Posterior cingulate gyrus (tissue), 11 donors: ENCODE measurements around the gene RBM11.

ENCODE experiments used
- DNase-seq, 10 donors: peaks; one replicate each; pipeline versions ENCODE4 v3.0.0 to v3.0.0-alpha.2; 2020 to 2021; ENCODE audit warnings: mixed read lengths in 3 of 10
- intact Hi-C: fragments of 100-400 bp; cut with DNase I; formaldehyde crosslinking; loops from one replicate; pipeline ENCODE4 v1.15.1; 2023

The RBM11 gene

DNA sequence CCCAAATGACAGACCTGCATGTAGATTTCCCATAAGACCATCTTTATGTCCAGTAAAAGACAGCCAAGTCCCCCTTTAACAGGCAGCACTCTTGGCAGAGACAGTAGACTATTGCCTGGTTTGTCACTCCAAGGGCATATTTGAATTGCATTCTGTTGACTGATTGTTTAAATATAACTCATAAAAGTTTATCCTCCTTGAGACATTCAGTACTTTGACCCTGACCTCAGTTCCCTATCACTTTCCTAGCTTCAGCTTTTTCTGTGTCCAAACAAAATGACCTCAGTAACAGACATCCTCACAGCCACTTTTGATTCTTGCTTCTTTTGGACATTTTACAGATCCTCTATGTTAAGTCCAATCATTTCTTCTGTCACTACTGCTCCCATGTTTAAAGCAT, 51.1 kb downstream of the RBM11 start:
- DNase-seq: no peak
- intact Hi-C loops: no loop called here

- DNase-seq: no peak
- intact Hi-C loops: no loop called here
These were observed 54.7 kb downstream of the RBM11 start for GRCh38 chr21:14270631-14271030.

DNA sequence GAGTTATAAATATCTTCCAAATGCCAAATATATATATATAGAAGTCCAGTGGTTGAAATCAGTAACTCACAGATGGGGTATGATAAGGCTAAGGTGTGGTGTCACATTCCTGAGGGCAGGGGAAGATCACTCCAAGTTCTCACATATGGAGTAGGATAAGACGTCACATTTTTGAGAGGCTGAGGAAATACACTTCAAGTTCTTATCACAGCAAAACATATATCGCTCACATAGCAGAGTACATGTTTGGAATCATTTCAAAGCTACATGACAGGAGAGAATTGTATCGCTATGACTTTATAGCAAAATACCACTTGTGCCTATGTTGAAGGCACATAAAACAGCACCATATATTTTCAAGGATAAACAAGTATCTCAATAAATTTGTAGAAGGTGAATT, 55.1 kb downstream of the RBM11 start:
- intact Hi-C loops: no loop called here
- no peak for DNase-seq

DNA sequence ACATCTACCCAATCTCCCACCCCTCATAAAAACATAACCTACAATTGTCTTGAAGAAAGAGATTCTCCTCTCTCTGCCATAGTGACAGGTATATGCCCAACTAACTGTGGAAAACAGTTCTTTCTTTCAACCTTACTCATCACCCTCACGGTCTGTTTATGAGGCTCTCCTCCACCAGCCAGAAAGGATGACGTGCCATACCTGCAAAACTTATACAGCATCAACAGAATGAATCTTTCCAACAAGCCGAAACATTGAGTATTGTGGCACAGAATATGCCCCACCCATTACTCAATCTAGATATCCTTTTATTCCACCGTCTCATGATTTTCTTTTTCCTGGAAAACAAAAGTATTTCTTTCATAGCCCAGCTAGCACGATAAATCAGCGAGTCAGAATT, 55.7 kb downstream of the RBM11 start:
- intact Hi-C loops: no loop called here
- no peak for DNase-seq

- intact Hi-C loops: no loop called here
- DNase-seq: peak in 7 of 10 donors; percentile 6 to 86 (median 58)
These were observed 58.0 kb downstream of the RBM11 start for GRCh38 chr21:14273736-14274538.

- intact Hi-C loops: no loop called here
- DNase-seq: no peak
These were observed 59.8 kb downstream of the RBM11 start for GRCh38 chr21:14275702-14276205.
